ENCODE measurements around the gene SASH1. TPM values are rescaled to one million over a fixed set of nuclear protein-coding genes. Genes with fewer than 3 reads are reported as not detected.

The SASH1 gene
- total and polyA plus RNA-seq, 11 donors, result 10.7 to 47.5 (median 28.2) TPM

DNA sequence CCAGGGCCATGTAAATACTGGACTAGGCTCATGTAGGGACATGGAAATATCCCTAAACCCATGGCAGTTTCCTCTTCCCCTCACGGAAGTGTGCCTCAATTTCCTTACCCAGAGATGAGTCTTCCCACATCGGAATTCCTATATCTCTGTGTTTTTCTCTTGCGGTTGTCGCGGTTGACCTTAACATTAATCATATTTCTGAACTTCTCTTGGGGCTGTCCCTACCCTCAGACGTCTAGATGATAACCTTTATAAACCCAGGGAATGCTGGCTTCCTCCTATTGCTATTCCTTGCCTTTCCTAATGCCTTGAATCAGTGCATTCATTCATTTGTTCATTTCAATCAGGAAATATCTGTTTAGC lies 160.1 kb downstream of the SASH1 start:
- WGBS, 4 donors, result 63 to 76% (median 70%) methylated on average over 6 of the region's 6 CpGs
- H3K27me3 ChIP-seq, result no peaks in the 10 kb centered on the region
- peaks cover 0 to 55% (median 32%) of the 10 kb centered on the region in 12 donors for H3K4me1 ChIP-seq
- TF ChIP-seq CTCF (IDR thresholded peaks at IDR 0.05) (no peak), POLR2A (IDR thresholded peaks at IDR 0.05) (no peak)
- no peak overlapping the region for H3K4me3 ChIP-seq
- DNase-seq, result no peak
- H3K9me3 ChIP-seq, result no peaks in the 10 kb centered on the region
- no peak for ATAC-seq
- peak overlapping the region; percentile 54 to 85 (median 76) for H3K27ac ChIP-seq
- H3K36me3 ChIP-seq, result no peaks in the 10 kb centered on the region
- intact Hi-C loops (cut with DNase I), result no loop called here

GRCh38 chr6:148503703-148504102 lies 161.1 kb downstream of the SASH1 start:
- ATAC-seq (no peak), DNase-seq (no peak)
- H3K4me1 ChIP-seq, result peaks cover 0 to 55% (median 33%) of the 10 kb centered on the region in 12 donors
- no peaks in the 10 kb centered on the region for H3K27me3 ChIP-seq
- H3K4me3 ChIP-seq, result no peak overlapping the region
- H3K27ac ChIP-seq, result peak overlapping the region in 1 of 12 donors; percentile 76
- TF ChIP-seq POLR2A (IDR thresholded peaks at IDR 0.05) (no peak), CTCF (IDR thresholded peaks at IDR 0.05) (no peak)
- H3K9me3 ChIP-seq, result no peaks in the 10 kb centered on the region
- WGBS, 4 donors, result 47 to 98% (median 95%) methylated on average over 1 of the region's 1 CpG
- no peaks in the 10 kb centered on the region for H3K36me3 ChIP-seq
- intact Hi-C loops (cut with DNase I), result no loop called here

- peak overlapping the region in 10 of 12 donors; percentile 32 to 68 (median 51) for H3K4me3 ChIP-seq
- intact Hi-C loops (cut with DNase I), result no loop called here
Measured at GRCh38 chr6:148507774-148508173, 165.1 kb downstream of the SASH1 start.

More at GRCh38 chr6:148507774-148508173, 165.1 kb downstream of the SASH1 start:
- peak overlapping the region; percentile 59 to 92 (median 81) for H3K27ac ChIP-seq
- H3K27me3 ChIP-seq, result no peaks in the 10 kb centered on the region
- DNase-seq, result peak in 1 of 5 donors; percentile 32
- H3K36me3 ChIP-seq, result no peaks in the 10 kb centered on the region
- no peaks in the 10 kb centered on the region for H3K9me3 ChIP-seq
- peak in 3 of 4 donors; percentile 39 to 57 (median 50) for ATAC-seq
- no peak for TF ChIP-seq CTCF (IDR thresholded peaks at IDR 0.05)
- TF ChIP-seq POLR2A (IDR thresholded peaks at IDR 0.05), result peak in 1 of 2 donors; percentile 26
- peaks cover 0 to 44% (median 10%) of the 10 kb centered on the region in 12 donors for H3K4me1 ChIP-seq
- WGBS, 4 donors, result 56 to 71% (median 65%) methylated on average over 5 of the region's 5 CpGs

Measured in heart left ventricle (tissue), 16 donors.